ENCODE results near the gene PDE6A. TPM values are rescaled to one million over a fixed set of nuclear protein-coding genes. Genes with fewer than 3 reads are reported as not detected.

The PDE6A gene
- total and polyA plus RNA-seq, 9 of the 15 experiments (the other 6 are each of a cell fraction or from before 2014, with no cell fraction given), result 0.01 to 0.04 (median 0.01) TPM; not detected in 6

DNA sequence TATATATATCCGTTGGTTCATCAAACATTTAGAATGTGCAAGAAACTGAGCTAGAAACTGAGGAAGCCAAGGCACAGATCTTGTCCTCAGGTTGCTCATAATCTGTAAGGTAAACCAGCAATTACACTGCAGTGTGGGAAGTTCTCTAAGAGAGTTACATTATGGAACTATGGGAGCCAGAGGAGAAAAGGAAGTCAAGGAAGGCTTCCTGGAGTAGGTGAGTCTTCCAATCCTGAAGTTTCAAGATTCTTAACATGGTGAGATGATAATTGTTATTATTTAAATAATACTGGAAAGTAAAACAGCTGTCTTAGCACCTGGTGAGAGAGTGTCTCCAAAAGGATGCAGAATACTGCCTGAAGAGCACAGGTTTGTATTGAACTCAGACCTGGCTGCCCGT is 44.2 kb downstream of the PDE6A start (continued):
- TF ChIP-seq, protein P1, sequence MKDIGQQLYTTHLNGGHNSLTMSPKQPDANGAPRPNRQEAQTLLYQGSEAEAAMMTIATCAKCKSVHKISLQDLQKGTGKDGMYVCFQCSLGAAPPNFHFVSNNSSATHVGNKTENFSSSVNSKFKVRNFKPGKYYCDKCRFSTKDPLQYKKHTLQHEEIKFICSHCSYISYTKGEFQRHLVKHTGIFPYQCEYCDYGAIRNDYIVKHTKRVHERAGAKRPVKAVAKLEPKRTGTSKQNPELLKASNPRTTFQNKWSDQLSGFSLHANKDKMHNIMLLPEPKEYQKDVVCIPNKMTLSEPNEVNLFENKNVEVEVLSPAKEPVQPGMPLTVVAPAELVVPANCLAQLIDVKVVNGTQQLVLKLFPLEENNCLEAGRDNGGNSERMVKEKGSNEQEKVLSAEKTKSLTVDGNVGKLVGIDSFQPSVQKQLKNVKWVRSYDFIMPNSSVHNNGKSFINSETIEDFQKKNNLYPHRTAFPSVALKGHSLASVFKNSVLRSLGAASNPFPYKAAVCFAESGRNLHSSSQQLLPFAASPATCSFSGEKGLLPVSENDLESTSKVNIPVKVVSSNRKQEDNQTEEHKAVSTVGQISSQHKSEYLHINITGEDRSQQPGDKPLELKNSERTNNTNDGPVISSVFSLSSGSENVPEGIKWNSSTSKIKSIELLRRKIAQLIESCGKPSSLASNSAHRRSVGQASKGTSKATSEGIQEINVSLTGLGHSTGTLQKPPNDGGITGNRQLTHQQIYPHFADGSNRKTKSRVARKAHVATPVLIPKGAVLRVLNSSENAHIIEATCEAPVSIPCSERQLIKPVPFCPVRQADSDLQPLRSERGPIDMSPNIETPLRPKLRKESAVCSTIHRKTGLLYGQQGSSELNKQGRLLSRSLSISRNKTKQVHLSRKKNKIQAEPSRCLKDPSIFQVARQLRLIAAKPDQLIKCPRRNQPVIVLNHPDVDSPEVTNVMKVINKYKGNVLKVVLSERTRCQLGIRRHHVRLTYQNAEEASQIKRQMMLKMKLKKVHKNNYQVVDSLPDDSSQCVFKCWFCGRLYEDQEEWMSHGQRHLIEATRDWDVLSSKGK (CRISPR knock-in tag; IDR thresholded peaks at IDR 0.05), result no peak
- TF ChIP-seq HDAC2 (IDR thresholded peaks at IDR 0.05) (no peak), KAT7 (CRISPR knock-in tag; IDR thresholded peaks at IDR 0.05; ENCODE audit: borderline replicate concordance) (no peak)

DNA sequence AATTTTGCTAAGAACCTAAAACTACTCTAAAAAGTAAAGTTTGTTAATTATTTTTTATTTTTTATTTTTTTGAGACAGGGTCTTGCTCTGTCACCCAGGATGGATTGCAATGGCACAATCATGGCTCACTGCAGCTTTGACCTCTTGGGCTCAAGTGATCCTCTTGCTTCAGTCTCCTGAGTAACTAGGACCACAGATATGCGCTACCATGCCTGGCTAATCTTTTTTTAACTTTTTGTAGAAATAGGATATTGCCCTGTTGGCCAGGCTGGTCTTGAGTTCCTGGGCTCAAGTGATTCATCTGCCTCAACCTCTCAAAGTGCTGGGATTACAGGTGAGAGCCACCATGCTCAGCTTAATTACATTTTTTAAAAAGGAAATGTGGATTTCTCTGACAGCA is 45.8 kb downstream of the PDE6A start:
- ATAC-seq (no peak), DNase-seq (ENCODE audit: extremely low read depth in 1 of 4, low spot score in 3 of 4) (no peak), FAIRE-seq (no peak)
- no peaks in the 10 kb centered on the region for H3K9me3 ChIP-seq (replicated peaks; ENCODE audit: control insufficient read depth, insufficient read depth, low read depth, low read length)
- no peaks in the 10 kb centered on the region; a peak in 1 of 5 replicates for H3K4me1 ChIP-seq (replicated peaks in 1 of 2; ENCODE audit: control insufficient read depth in 2 of 2, insufficient read depth in 2 of 2, low read length in 2 of 2)
- POLR2A ChIA-PET, result no interaction called here
- no peaks in the 10 kb centered on the region for H4K20me1 ChIP-seq (replicated peaks; ENCODE audit: control insufficient read depth, insufficient read depth, low read length)
- WGBS (ENCODE audit: insufficient coverage, low coverage, missing lambda C conversion rate), result 70% methylated on average over 1 of the region's 1 CpG
- in situ Hi-C loops (cut with MboI) (no loop called here), intact Hi-C loops (cut with micrococcal nuclease) (no loop called here)
- BruUV-seq (replicated peaks), result no TSS peak
- no peak overlapping the region for H2AFZ ChIP-seq (ENCODE audit: low read depth, low read length)
- CTCF ChIA-PET (ENCODE audit: low intra/inter-chr PET ratio), result no interaction called here
- H3K27me3 ChIP-seq (ENCODE audit: control insufficient read depth in 2 of 2, insufficient read depth in 2 of 2, low read length in 2 of 2), result no peaks in the 10 kb centered on the region
- H3K27ac ChIP-seq (ENCODE audit: extremely low read depth, low read depth, low read length), result no peak overlapping the region
- no peaks in the 10 kb centered on the region for H3K36me3 ChIP-seq (ENCODE audit: control insufficient read depth, insufficient read depth, low read length)
- H3K9ac ChIP-seq (ENCODE audit: insufficient read depth in 1 of 2, low read depth in 2 of 2, low read length in 2 of 2), result no peak overlapping the region
- H3K4me2 ChIP-seq (ENCODE audit: insufficient read depth, low read length), result no peak overlapping the region
- no peaks in the 10 kb centered on the region for H3K9me1 ChIP-seq (ENCODE audit: control insufficient read depth, insufficient read depth, low read length)
- H3K79me2 ChIP-seq (ENCODE audit: control insufficient read depth, insufficient read depth, low read length), result no peaks in the 10 kb centered on the region
- no peak overlapping the region for H3K4me3 ChIP-seq
- TF ChIP-seq, protein P2, sequence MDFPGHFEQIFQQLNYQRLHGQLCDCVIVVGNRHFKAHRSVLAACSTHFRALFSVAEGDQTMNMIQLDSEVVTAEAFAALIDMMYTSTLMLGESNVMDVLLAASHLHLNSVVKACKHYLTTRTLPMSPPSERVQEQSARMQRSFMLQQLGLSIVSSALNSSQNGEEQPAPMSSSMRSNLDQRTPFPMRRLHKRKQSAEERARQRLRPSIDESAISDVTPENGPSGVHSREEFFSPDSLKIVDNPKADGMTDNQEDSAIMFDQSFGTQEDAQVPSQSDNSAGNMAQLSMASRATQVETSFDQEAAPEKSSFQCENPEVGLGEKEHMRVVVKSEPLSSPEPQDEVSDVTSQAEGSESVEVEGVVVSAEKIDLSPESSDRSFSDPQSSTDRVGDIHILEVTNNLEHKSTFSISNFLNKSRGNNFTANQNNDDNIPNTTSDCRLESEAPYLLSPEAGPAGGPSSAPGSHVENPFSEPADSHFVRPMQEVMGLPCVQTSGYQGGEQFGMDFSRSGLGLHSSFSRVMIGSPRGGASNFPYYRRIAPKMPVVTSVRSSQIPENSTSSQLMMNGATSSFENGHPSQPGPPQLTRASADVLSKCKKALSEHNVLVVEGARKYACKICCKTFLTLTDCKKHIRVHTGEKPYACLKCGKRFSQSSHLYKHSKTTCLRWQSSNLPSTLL (IDR thresholded peaks at IDR 0.05), result no peak
- TF ChIP-seq ZNF253 (CRISPR knock-in tag; conservative IDR thresholded peaks at IDR 0.05), result no peak
- TF ChIP-seq MTA1 (IDR thresholded peaks at IDR 0.05; ENCODE audit: borderline replicate concordance), result no peak
- TF ChIP-seq, protein P3, sequence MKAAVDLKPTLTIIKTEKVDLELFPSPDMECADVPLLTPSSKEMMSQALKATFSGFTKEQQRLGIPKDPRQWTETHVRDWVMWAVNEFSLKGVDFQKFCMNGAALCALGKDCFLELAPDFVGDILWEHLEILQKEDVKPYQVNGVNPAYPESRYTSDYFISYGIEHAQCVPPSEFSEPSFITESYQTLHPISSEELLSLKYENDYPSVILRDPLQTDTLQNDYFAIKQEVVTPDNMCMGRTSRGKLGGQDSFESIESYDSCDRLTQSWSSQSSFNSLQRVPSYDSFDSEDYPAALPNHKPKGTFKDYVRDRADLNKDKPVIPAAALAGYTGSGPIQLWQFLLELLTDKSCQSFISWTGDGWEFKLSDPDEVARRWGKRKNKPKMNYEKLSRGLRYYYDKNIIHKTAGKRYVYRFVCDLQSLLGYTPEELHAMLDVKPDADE (conservative IDR thresholded peaks at IDR 0.05; ENCODE audit: control insufficient read depth, low read depth, low read length), result no peak
- TF ChIP-seq, protein P4, sequence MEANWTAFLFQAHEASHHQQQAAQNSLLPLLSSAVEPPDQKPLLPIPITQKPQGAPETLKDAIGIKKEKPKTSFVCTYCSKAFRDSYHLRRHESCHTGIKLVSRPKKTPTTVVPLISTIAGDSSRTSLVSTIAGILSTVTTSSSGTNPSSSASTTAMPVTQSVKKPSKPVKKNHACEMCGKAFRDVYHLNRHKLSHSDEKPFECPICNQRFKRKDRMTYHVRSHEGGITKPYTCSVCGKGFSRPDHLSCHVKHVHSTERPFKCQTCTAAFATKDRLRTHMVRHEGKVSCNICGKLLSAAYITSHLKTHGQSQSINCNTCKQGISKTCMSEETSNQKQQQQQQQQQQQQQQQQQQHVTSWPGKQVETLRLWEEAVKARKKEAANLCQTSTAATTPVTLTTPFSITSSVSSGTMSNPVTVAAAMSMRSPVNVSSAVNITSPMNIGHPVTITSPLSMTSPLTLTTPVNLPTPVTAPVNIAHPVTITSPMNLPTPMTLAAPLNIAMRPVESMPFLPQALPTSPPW (CRISPR knock-in tag; IDR thresholded peaks at IDR 0.05), result no peak
- TF ChIP-seq ZFPM2 (CRISPR knock-in tag; IDR thresholded peaks at IDR 0.05), result no peak
- no peak for TF ChIP-seq EWSR1 (IDR thresholded peaks at IDR 0.05; ENCODE audit: borderline replicate concordance, low read depth, partially characterized antibody)
- no peak for TF ChIP-seq ZNF239 (CRISPR knock-in tag; IDR thresholded peaks at IDR 0.05)
- TF ChIP-seq, protein P5, sequence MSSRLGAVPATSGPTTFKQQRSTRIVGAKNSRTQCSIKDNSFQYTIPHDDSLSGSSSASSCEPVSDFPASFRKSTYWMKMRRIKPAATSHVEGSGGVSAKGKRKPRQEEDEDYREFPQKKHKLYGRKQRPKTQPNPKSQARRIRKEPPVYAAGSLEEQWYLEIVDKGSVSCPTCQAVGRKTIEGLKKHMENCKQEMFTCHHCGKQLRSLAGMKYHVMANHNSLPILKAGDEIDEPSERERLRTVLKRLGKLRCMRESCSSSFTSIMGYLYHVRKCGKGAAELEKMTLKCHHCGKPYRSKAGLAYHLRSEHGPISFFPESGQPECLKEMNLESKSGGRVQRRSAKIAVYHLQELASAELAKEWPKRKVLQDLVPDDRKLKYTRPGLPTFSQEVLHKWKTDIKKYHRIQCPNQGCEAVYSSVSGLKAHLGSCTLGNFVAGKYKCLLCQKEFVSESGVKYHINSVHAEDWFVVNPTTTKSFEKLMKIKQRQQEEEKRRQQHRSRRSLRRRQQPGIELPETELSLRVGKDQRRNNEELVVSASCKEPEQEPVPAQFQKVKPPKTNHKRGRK (tag; IDR thresholded peaks at IDR 0.05), result no peak
